Inflammatory macrophage (primary cell): Measurements from ENCODE around the gene ATP5F1D.

Experiments
- DNase-seq, 2 donors: peaks; one replicate each; pipeline ENCODE4 v3.0.0-alpha.2; 2020 to 2022

Gene ATP5F1D

DNA sequence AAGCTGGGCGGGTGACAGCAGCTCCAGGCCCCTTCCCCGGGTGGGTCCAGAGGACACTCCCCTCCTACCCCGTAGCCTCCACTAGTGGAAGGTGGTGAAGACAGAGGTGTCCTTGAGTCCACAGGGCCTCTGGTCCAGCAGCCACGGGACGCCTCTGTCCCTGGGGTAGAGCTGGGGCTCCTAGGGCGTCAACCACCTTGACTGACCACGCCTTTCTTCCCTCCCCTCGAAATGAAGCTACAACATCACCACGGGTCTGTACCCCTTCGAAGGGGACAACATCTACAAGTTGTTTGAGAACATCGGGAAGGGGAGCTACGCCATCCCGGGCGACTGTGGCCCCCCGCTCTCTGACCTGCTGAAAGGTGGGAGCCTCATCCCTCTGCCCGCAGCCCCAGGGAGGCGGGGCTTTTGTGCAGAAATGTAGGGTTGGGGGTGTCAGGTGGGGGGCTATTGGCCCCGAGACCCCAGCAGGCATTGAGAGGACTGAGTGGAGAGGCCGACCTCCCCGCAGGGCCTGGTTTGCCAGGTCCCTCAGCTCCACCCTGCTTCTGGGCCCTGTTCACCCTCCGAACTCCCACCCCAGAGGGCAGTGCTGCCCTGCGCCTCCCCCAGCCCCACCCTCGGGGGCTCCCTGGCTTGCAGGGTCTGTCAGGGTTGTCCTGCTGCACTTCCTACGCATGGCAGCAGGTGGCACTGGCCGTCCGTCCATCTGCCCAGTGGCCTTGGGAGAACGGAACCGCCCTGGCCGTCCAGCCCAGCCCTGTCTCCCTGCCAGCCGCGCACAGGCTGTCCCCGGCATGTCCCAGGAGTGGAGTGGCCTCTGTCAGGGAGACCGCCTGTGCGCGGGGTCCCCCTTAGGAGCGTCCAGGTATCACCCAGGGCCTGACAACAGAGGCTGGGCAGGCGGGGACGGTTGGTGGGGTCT, 20.3 kb upstream of the ATP5F1D start:
- peak; percentile 44 to 59 for DNase-seq

GRCh38 chr19:1221904-1222255, 19.7 kb upstream of the ATP5F1D start:
- no peak for DNase-seq

DNA sequence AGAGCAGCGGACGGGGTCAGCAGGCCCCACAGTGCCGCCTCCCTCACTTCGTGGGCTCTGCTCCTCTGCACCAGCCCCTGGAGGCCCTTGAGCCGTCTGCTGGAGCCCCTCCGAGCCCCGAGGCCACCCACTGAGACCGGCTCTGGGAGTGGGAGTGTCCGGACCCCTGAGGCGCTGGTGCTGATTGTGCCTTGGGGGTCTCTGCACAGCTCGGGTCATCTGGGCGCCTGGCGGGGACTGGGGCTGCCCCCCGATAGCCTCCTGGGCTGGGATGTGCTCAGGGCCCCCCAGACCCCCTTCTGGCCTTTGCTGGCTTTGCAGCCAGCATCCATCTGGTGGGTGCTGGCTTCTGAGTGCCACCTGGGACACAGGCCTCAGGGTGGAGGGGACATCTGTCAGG, 19.2 kb upstream of the ATP5F1D start:
- DNase-seq, result no peak

DNA sequence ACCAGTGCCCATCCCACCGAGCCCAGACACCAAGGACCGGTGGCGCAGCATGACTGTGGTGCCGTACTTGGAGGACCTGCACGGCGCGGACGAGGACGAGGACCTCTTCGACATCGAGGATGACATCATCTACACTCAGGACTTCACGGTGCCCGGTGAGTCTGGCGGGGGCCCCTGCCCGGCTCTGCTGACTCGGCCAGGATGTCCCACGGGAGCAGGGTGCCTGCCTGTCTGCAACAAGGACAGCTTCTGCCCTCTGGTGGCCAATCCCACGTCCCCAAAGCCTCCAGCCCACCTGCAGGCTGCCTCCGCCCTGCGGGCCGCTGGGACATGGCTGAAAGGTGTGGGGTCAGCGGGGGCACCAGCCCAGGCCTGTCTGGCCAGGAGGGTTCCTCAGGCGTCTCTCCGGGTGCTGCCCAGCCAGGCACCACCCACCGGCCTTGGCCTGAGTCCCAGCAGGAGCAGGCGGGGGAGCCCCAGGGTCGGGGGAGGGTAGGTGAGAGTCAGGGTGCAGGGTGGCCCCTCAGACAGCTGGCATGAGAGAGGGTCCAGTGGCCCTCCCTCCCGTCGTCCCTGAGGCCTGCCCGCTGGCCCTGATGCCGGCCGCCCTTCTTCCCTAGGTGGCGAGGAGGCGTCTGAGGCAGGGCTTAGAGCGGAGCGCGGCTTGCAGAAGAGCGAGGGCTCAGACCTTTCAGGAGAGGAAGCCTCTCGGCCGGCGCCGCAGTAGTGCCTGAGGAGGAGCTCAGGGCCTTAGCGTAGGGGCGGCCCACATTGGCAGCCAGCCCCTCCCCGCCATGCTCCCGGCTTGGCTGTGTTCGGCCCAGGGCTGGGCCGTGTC, 18.3 kb upstream of the ATP5F1D start:
- no peak for DNase-seq

GRCh38 chr19:1224047-1224825, 17.3 kb upstream of the ATP5F1D start:
- DNase-seq, result no peak

DNA sequence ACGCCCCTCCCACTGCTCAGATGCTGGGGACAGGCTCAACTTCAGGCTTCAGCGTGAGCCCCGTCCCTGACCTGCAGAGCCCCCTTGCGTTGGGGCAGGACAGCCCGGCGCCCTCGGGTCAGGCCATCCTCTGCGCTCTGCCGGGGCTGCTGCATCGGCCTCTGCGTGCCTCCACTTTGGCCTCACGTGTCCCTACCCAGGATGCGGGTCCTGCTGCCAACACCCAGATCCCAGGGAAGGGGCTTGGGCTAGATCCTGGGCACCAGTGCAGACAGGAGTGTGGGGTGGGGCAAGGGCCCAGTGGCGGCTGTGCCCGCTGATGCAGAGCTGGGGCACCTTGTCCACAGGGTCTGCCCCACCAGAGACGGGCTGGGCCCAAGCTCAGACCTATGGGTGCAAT, 16.7 kb upstream of the ATP5F1D start:
- no peak for DNase-seq

DNA sequence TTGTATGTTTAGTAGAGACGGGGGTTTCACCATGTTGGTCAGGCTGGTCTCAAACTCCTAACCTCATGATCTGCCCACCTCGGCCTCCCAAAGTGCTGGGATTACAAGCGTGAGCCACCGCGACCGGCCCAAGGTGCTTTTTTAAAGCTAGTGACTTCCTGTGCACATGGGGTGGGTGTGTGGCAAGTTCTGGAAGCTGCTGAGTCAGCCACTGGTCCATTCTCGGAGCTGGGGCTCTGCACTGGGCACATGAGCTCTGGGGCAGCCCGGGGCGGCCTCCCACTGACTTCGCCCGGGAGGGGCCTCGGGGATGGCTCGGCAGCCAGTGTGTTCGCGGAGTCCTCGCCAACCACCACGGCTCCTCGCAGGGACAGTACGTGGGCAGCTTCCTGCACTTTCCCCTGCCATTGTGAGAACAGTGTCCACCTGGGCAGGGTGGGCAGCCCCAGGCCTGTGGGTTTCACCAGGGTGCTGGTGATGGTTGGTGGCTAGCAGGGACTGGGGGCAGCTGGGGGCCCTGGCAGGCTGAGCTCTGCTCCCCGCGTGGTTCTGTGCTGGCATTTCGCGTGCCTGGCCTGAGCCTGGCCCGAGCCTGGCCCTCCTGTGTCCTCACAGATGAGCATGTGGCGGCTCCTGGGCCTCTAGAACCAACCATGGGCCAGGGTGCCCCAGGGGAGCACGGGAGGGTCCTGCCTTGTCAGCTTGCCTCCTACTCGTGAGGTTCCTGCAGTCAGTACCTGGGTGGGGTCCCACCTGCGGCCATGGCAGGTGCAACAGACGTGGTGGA, 15.9 kb upstream of the ATP5F1D start:
- peak; percentile 27 to 58 for DNase-seq

GRCh38 chr19:1226227-1226518, 15.4 kb upstream of the ATP5F1D start:
- no peak for DNase-seq

DNA sequence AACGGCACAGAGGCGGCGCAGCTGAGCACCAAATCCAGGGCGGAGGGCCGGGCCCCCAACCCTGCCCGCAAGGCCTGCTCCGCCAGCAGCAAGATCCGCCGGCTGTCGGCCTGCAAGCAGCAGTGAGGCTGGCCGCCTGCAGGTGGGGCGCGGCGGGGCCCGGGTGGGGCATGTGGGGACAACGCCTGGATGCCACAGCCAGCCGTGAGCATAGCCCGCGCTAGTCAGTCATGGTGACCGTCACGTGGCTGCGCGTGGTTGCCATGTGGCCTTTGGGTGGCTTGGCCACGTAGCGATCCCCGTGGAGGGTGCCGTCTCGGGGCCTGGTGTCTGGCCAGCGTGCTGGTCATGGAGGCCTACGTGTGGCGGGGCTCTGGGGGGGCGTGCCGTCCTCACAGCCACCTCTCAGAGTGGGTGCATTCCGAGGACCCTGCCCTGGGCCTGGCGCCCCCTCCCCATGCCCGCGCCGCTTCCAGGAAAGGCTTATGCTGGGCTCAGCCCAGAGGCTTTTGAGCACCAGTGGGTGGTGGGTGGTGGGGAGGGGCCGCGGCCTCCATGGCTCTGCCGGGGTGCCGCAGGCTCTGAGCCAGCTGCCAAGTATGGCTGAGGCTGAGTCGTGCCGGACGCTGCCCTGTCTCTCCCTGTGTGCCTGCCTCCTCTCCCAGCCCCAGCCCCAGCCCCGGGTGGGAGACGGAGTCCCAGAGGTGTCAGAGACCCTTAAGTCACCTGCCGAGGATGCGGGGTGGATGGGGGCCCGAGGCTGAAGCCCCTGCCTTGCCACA, 14.8 kb upstream of the ATP5F1D start:
- no peak for DNase-seq

DNA sequence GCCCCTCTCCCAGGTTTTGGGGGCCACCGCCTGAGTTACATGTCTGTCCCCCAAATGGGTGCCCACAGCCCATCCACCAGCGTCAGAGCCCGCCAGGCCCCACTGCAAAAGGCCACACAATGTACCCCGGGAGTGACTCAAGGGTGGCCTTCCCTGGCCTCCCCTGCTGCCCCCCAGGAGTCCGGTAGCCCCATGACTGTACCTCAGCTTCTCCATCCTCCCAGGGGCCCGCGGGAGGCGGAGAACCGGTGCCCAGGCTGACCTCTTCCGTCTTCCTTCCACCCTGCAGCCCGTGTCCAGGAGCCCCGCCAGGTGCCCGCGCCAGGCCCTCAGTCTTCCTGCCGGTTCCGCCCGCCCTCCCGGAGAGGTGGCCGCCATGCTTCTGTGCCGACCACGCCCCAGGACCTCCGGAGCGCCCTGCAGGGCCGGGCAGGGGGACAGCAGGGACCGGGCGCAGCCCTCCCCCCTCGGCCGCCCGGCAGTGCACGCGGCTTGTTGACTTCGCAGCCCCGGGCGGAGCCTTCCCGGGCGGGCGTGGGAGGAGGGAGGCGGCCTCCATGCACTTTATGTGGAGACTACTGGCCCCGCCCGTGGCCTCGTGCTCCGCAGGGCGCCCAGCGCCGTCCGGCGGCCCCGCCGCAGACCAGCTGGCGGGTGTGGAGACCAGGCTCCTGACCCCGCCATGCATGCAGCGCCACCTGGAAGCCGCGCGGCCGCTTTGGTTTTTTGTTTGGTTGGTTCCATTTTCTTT, 14.1 kb upstream of the ATP5F1D start:
- no peak for DNase-seq

DNA sequence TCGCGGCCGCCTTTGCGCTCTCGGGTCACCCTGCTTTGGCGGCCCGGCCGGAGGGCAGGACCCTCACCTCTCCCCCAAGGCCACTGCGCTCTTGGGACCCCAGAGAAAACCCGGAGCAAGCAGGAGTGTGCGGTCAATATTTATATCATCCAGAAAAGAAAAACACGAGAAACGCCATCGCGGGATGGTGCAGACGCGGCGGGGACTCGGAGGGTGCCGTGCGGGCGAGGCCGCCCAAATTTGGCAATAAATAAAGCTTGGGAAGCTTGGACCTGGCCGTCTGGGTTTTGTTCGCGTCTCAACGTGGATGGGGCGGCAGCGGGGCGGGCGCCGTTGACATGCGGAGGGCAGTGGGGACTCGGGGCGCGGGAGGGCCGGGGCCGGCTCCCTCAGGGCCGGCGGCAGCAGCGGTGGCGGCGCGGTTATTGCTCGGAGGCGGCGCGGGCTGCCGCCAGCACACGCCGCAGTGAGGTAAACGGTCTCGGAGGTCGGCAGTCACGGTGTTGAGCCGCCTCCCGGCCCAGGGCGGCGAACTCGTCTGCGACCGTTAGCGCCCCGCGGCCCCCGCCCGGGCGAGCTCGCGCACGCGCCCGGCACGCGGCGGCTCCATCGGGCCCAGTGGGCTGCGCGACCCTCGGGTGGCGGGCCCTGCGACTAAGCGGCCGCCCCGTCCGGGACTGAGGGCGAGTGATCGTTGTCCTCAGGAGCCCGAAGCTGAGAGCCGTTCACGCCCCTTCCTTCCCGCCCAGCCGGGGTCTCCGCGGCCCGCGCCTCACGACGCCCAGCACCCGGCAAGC, 13.2 kb upstream of the ATP5F1D start:
- no peak for DNase-seq

DNA sequence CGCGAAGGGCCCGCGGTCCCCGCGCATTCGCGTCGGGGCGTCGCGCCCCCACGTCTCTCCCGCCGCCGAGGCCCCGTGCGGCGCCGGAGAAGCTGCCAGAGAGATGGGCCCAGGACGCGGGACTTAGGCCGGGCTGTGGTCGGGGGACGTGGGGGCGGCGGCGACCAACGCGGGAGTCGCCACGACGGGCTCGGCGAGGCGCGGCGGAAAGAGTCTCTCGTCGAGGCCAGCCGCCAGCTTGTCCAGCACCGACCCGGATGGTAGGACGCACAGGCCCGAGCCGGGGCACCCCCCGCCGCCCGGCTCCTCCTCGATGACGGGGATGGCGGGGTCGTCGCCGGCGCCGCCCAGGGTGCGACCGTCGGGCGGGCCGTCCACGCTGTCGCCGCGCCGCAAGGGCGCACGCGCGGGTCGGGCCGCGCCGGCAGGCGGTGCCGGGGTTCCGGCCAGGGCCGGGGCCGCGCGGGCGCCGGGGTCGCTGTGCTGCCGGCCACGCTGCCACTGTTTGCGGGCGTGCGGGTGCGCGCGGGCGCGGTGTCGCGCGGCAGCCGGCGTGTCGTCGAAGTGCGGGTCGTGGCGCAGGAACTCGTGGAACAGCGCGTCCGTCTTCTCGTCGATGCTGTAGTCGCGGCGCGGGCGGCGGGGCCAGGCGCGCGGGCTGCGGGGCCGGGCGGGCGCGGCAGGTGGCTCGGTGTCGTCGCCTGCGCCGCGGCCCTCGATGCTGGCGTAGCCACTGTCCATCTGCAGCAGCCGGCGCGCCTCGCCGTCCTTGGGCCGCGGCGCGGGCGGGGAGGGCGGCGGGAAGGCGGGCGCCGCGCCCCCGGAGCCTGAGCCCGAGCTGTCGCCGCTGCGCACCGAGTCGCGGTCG, 12.3 kb upstream of the ATP5F1D start:
- DNase-seq, result no peak

DNA sequence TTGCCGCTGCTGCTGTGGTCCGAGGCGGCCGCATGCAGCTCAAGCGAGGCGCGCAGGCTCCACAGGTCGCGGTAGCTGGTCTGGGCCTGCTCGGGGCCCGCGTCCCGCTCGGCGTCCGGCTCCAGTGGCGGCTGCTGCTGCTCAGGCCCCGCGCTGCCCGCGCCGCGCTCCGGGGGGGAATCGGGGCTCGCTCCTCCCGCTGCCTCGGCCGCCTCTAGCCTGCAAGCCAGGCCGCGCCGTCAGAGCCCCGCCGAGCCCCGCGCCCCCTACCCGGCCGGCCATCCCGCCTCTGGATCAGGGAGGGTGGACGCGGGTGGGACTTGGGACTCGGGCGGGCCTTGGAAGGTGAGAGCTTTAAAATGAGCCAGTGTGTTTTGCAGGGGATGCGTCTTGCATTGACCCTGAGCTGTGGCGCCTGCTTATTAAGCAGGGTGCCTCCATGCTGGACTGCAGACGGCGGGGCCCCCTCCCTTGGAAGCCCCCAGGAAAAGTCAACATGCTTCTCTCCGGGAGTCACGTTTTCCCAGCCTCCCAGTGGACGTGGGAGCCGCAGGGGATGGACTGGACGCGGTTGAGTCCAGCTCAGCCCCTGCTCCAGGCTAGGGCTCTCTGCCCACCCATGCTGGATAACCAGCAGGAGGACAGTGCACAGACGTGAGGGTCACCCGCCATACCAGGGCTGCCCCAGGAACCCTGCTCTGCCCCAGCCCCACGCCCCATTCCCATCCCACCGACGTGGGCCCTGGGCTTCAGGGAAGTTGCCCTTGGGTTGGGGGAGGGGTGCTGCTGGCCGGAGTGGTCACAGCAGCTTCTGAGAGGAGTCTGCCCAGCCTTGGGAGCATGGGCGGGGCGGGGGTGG, 11.4 kb upstream of the ATP5F1D start:
- no peak for DNase-seq

DNA sequence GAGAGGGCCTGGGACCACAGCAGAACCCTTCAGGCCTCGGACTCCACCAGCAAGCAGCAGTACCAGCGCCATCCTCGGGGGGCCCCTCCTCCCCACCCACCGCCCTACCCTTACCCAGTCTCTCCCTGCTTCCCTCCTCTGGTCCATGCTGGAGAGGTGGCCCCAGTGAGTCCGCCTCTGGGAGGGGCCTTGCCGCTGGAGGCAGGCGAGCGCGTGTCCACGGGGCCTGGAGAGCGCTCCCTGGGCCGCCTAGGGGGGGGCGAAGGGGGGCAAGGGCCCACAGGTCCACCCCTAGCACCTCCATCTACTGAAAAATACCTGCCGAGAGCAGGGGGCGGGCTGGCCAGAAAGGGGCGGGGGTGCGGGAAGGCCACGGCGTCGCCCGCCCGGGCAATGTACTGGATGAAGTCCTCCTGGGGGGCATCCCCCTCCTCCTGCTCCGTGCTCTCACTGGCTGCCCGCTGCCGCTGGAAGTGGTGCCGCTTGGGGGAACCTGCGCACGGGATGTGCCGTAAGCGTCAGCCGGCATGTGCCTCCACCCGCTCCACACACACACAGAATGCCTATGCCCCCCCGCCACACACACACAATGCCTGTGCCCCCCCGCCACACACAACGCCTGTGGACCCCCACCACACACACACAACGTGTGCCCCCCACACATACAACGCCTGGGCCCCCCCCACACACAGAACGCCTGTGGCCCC, 10.6 kb upstream of the ATP5F1D start:
- DNase-seq, result no peak

DNA sequence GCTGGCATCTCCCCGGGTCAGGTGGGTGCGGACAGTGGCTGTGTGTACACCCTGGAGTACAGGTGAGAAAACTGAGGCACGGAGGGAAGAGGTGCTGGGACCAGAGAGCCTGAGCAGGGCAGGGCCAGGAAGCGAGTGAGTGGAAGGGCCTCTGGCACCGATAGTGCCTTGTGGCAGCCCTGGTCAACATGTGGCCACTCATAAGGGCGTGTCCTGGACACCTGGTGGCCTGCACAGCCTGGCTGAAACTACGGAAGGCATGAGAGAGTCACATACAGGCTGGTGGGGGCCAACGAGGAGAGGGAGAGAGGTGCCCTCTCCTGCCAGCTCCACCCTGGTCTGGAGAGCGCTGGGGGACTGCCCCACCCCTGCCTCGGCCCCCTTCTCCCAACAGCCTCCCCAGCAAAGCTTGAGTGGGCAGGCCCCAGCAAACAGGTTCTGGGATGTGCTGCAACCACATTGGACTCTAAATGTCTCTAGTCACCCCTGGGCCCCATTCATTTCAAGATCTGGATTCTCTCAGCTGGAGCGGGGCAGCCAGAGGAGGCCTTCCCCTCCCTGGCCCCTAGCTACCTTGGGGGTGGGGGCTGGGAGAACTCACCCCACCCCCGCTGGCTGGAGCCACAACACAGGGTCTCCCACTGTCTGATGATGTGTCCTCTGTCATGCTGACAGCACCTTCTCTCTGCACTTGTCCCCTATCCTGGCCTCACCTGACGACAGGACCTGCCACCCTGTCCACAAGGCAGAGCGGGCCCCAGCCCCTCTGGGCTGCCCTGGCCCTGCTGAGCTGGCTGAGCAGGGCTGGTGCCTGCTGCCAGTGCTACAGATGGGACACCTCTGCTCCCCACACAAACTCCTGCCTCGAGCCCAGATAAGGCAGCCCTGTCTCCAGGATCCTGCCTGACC, 9.6 kb upstream of the ATP5F1D start:
- DNase-seq, result no peak

DNA sequence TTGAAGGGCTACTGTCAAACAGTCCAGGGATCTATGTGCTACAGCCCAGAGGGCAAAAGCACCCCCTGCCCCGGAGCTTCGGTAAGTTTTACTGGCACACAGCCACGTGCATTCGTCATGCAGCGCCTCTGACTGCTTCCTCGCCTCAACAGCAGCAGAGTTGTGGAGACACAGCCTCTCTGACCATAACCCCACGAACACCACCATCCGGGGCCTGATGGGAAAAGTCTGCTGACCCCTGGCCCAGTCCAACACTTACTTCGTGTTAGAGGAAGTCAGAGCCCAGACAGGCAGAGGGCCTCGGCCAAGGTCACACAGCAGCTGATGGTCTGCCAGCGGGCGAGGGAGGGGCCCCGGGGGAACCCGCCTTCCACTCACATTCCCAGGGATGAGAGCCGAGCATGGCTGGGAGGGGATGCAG, 8.9 kb upstream of the ATP5F1D start:
- DNase-seq, result peak in 1 of 2 donors; percentile 46
